Stimulated activated naive CD8-positive, alpha-beta T cell treated with anti-CD3 and anti-CD28 coated beads, Interleukin-15, Interleukin-2, amounts not matched to agents 100 ng/mL and 50 ng/mL, for 24 hours (primary cell): ENCODE measurements around the gene FAM240A.

Experiments used
- H3K27ac Mint-ChIP-seq: one replicate; pipeline ENCODE4 v1.8.0; 2021; ENCODE audit warnings: mild to moderate bottlenecking, mixed read lengths
- H3K27me3 Mint-ChIP-seq: one replicate; pipeline ENCODE4 v1.8.0; 2021; ENCODE audit warnings: mixed read lengths
- H3K36me3 Mint-ChIP-seq: one replicate; pipeline ENCODE4 v1.8.0; 2021; ENCODE audit warnings: low read depth, mixed read lengths
- H3K4me1 Mint-ChIP-seq: one replicate; pipeline ENCODE4 v1.8.0; 2021; ENCODE audit warnings: low read depth, mixed read lengths
- H3K4me3 Mint-ChIP-seq: one replicate; pipeline ENCODE4 v1.8.0; 2021; ENCODE audit warnings: mild to moderate bottlenecking, mixed read lengths
- H3K9me3 Mint-ChIP-seq: one replicate; pipeline ENCODE4 v1.8.0; 2021; ENCODE audit warnings: mixed read lengths

FAM240A gene

DNA sequence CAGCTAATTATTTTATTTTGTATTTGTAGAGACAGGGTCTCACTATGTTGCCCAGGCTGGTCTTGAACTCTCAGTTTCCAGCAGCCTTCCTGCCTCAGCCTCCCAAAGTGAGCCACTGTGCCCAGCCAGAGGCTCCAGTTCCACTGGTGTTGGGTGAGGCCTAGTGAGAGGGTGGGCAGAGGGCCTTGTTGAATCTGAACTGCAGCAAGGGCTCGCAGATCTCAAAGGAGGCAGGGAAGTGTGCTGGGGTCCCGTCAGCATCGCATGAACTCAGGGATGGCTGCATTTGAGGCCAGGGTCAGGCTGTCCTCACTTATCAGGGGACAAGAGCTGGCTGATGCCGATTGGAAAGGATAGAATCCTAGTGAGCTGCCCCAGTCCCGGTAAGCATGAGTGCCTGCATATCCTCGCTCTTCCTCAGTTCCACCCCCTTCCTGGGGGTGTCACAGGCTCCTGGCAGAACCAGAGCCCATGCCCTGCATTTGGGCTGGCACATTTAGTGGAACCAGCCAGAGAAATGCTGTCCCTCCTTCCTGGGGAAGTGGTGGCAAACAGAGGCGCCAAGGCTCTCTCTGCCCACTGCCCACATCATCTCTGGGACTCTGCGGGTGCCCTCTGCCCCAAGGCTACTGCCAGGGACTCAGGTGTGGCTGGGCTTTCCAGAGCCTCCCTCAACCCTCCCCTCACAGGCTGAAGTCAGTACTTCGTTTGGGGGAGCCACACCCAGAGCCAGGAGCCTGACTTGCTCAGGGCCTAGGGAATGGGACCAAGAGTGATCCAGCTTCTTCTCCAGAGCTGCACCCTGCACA is 57.1 kb downstream of the FAM240A start:
- no peaks in the 10 kb centered on the region for H3K9me3 Mint-ChIP-seq
- H3K4me3 Mint-ChIP-seq: no peak overlapping the region
- H3K27ac Mint-ChIP-seq: no peak overlapping the region
- no peaks in the 10 kb centered on the region for H3K36me3 Mint-ChIP-seq
- no peaks in the 10 kb centered on the region for H3K27me3 Mint-ChIP-seq
- no peaks in the 10 kb centered on the region for H3K4me1 Mint-ChIP-seq

DNA sequence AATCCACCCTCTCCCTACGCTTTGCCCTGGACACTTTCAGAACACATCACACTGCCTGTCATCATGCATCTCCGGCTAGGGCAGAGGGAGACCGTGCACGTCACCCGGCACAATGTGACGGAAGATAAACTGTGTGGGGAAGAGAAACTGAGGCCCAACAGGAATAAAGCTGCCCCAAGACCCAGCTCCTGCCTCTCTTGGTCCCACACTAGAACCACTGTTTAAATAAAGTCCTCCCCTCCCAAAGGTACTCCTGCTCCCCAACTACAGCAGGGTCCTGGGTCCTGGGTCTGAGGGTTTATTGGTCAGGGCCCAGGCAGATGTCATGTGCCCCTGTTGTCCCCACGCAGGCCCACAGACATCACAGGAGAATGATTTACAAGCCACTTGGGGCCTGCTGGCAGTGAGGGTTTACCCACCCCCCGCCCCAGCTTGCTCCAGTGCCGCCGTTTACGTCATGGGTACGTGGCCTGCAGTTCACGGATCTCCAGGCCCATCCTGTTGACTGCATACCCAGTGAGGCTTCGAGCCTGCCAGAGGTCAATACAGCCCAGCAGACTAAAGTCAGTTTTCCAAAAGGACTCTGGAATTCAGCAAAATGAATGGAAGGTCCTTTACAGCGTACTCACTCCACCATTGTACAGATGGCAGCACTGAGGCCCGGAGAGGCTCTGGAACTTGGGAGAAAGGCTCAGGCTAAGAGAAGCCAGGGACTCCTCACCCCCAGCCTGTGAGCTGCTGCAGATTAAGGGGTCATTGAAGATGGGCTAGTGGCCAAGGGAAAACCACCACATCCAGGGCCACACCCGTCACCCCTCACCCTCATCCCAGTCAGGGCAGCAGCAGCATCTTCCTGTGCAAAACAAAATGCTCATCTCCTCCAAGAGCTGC is 57.9 kb downstream of the FAM240A start:
- Mint-ChIP-seq H3K27me3 (no peaks in the 10 kb centered on the region), H3K36me3 (no peaks in the 10 kb centered on the region), H3K4me1 (no peaks in the 10 kb centered on the region), H3K4me3 (no peak overlapping the region), H3K27ac (no peak overlapping the region), H3K9me3 (no peaks in the 10 kb centered on the region)

DNA sequence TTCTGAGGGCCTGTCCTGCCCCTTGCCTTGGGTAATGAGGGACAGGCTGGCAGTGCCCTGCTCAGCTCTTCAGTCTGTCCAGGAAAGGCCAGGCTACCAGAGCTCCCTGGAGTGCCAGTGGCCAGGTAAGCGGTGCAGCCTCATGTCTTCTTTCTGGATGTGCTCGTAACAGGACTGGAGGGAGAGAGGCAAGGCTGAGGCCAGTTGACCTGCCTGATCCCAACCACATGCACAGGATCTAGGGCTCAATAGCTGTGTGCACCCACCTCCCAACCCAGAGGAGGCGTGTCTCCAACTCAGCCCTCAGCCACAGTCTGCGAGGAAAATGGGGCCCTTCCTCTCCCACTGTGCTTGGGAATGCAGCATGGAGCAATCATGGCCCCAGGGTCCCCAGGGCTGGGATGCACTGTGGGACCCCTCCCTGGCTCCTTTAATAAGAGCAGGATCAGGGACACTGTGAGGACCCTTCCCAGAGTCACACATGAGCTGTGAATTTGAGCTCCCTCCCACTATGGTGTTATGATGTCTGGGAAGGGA is 58.6 kb downstream of the FAM240A start:
- H3K4me3 Mint-ChIP-seq: no peak overlapping the region
- no peaks in the 10 kb centered on the region for H3K27me3 Mint-ChIP-seq
- H3K27ac Mint-ChIP-seq: no peak overlapping the region
- H3K9me3 Mint-ChIP-seq: no peaks in the 10 kb centered on the region
- H3K36me3 Mint-ChIP-seq: no peaks in the 10 kb centered on the region
- no peaks in the 10 kb centered on the region for H3K4me1 Mint-ChIP-seq

DNA sequence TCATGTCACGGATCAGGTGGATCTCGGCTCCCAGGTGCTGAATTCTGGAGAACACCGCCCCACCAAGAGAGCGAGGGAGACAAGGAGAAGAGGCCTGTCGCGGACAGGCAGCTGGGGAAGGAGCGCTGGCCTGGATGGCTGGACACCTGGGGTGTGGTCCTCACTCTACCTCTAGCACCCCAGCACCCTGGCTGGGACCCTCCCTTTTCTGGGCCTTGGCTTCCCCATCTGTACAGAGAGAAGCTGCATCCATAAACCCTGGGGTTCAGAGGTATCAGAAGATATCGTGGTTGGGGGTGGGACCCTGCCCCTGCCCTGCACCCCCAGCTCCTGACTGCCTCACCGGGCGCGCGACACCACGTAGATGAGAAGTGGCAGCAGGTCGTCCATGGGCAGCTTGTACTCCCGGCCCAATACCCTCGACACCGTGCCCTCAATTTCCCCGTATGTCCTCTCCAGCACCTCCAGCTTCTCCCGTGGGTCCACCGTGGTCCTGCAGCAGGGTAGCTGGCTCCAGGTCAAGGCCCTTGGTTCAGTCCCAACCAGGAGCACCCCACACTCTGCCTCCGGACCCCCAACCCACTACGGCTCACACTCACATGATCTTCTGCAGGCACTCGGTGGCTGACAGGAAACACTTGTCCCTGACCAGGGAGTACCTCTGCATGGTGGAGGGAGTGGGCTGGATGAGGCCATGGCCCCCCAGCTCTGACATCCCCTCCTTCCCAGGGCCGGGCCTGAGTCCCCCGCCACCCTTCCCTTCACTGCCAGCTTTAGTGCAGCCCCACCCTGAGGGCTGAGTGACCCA is 59.4 kb downstream of the FAM240A start:
- no peaks in the 10 kb centered on the region for H3K36me3 Mint-ChIP-seq

DNA sequence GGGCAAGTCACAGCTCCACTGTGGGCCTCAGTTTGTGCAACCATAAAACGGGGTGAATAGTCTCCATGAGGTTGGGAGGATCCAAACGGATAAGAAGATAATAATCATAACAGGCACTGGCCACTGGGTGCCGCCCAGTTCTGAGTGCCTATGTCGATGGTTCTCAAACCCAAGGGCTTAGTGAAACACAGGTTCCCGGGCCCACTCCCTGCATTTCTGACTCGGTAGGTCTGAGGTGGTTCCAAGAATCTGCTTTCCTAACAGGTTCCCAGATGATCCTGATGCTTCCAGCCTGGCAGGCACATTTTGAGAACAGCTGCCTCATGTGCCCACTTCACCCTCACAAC is 60.0 kb downstream of the FAM240A start:
- Mint-ChIP-seq H3K9me3 (no peaks in the 10 kb centered on the region), H3K36me3 (no peaks in the 10 kb centered on the region), H3K27ac (no peak overlapping the region), H3K4me1 (no peaks in the 10 kb centered on the region), H3K4me3 (no peak overlapping the region), H3K27me3 (no peaks in the 10 kb centered on the region)

More for the DNA sequence above, 59.4 kb downstream of the FAM240A start:
- Mint-ChIP-seq H3K27ac (no peak overlapping the region), H3K9me3 (no peaks in the 10 kb centered on the region), H3K27me3 (no peaks in the 10 kb centered on the region), H3K4me1 (no peaks in the 10 kb centered on the region), H3K4me3 (no peak overlapping the region)

DNA sequence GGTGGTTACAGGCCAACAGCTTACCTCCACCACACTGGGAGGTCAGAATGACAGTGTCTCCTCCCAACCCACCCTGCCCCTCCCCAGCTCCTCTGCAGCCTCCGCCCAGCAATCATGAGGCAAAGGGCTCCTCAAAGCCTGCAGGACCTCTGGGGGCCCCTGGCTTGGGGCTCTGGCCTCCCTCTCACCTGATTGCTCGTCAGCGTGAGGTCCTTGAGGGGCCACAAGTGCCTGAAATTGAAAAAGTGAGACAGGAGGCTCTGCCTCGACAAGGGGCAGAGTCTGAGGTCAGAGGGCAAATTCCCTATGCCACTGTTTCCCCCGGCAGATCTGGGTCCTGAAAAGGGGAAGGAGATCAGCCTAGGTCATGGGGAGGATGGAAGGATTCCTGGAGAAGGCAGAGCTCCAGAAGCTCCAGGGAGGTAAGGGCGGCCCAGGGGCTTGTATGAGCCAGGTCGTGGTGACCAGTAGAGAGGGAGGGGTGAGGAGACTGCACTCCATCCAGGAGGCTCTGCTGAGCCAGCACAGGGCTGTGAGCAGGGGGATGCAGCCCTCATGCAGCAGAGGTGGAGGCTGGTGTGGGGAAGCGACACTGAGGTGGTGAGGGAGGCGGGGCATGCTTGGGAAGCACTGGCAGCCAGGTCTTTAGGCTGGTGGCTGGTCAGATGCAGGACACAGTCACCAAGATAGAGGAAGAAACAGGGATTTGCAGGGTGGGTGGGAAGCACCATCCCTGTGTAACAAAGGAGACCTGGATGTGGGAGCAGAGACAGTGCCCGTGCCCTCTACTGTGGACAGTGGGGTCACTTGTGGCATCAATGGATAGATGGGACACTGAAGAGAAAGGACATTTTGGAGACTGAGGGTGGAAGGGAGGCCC is 61.1 kb downstream of the FAM240A start:
- Mint-ChIP-seq H3K36me3 (no peaks in the 10 kb centered on the region), H3K4me3 (no peak overlapping the region), H3K27me3 (no peaks in the 10 kb centered on the region), H3K9me3 (no peaks in the 10 kb centered on the region), H3K4me1 (no peaks in the 10 kb centered on the region), H3K27ac (no peak overlapping the region)

DNA sequence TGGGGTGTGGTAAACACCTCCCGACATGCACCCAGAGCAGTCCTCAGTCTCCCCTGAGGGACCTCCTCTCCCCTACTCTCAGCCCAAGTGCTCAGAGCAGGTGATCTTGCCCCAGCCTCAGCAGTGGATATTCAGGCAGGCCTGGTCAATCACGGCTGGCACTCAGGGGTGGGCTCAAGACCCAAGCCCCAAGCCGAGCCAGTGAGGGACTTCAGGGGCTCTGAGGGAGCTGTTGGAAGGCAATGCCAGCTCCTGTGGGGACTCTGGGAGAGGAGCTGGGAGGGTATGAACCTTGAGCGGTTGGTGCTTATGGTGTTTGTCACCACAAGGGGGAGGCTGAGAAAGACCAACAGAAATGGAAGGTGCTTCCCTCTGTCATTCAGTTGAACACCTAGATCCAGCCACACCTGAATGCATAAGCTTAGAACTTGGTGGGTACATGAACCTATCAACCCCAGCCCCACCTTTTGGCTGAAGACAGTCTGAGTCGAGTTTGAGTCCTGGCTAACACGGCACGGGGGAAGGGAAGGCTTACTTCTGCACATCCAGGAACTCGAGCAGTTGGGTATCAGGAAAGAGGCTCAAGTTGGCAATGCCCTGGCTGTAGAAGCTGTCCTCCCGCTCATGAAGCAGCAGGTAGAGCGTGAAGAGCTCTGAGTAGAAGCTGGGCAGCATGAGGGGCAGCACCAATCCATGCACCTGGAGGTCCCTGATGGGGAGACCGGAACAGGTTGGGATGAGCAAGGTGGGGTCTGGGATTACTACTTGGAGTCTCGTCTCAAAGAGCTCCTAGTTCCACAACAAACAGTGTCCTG is 61.9 kb downstream of the FAM240A start:
- H3K9me3 Mint-ChIP-seq: no peaks in the 10 kb centered on the region
- H3K36me3 Mint-ChIP-seq: no peaks in the 10 kb centered on the region
- no peaks in the 10 kb centered on the region for H3K4me1 Mint-ChIP-seq
- no peak overlapping the region for H3K27ac Mint-ChIP-seq
- no peak overlapping the region for H3K4me3 Mint-ChIP-seq
- no peaks in the 10 kb centered on the region for H3K27me3 Mint-ChIP-seq

DNA sequence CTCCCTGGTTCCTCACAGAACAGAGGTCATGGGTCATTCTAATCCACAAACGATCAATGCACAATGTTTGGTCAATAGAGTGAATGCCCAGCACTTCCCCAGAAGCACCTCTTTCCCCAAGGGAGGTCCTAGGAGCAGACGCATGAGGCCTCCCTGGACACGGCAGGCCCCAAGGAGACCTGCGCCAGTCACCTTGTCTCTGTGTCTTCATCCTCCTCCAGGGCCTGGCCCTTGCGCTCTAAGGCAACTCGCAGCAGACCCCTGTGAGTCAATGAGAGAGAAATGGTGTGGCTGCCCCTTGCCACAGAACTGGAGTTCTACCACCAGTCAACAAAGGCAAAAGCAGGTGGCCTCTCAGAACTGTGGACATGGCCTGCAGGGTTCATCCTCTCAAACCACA is 63.1 kb downstream of the FAM240A start:
- no peak overlapping the region for H3K4me3 Mint-ChIP-seq
- H3K36me3 Mint-ChIP-seq: no peaks in the 10 kb centered on the region
- H3K4me1 Mint-ChIP-seq: no peaks in the 10 kb centered on the region
- H3K27ac Mint-ChIP-seq: no peak overlapping the region
- H3K27me3 Mint-ChIP-seq: no peaks in the 10 kb centered on the region
- H3K9me3 Mint-ChIP-seq: no peaks in the 10 kb centered on the region
